Measurements from ENCODE around the gene CPO.
"Not testable (repeated sequence)": the region's sequence is repeated elsewhere in the genome, so short reads cannot be mapped to it uniquely, and the experiment has no call there.

CPO gene, protein sequence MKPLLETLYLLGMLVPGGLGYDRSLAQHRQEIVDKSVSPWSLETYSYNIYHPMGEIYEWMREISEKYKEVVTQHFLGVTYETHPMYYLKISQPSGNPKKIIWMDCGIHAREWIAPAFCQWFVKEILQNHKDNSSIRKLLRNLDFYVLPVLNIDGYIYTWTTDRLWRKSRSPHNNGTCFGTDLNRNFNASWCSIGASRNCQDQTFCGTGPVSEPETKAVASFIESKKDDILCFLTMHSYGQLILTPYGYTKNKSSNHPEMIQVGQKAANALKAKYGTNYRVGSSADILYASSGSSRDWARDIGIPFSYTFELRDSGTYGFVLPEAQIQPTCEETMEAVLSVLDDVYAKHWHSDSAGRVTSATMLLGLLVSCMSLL

DNA sequence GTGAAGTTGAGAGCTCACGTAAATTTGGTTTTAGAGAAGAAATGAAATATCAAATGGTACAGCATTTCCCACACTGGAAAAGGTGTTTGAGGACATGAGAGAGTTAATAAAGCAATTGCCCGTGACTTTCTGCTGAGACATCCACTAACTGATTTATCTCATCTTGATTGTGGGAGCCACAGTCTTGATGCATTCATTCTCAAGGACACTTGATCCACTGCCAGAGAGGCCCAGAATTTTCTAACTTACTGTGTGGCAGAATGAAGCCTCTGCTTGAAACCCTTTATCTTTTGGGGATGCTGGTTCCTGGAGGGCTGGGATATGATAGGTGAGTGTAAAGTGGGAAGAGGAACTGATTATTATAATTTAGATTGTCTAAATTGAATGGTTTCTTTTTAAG lies at the start of gene CPO:
Gene CPO, plus strand, starts transcription at position 179 of the 400 bp plus-strand sequence. Its CDS starts 82 bp downstream, at position 261.
- DNase-seq (ENCODE audit: low spot score), result no peak

DNA sequence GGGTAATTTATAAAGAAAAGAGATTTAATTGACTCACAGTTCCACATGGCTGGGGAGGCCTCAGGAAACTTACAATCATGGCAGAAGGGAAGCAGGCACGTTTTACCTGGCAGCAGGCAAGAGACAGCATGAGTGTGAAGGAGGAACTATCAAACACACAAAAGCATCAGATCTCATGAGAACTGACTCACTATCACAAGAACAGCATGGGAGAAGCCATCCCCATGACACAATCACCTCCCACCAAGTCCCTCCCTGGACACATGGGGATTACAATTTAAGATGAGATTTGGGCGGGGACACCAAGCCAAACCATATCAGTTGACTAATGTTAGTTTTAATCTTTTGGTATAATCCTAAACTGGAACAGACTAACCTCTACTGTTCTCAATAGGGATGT lies 49.1 kb upstream of the CPO start:
- DNase-seq (ENCODE audit: low spot score), result no peak

DNA sequence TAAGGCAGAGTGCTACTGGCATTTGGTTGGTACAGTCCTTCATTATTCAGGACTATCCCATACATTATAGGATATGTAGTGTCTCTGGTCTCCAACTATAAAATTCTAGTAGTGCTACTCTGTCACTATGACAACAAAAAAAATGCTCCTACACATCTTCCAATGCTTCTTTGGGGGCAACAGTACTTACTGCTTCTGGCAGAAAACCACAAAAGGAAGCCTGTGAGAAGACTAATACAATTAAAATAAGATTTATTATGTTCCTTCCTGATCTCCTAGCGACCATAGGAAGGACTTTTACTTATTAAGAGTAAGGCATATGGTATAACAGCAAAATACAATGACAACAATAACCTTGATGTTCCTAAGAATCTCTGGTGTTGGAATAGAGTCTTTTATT lies 48.4 kb upstream of the CPO start:
- no peak for DNase-seq (ENCODE audit: low spot score)

DNA sequence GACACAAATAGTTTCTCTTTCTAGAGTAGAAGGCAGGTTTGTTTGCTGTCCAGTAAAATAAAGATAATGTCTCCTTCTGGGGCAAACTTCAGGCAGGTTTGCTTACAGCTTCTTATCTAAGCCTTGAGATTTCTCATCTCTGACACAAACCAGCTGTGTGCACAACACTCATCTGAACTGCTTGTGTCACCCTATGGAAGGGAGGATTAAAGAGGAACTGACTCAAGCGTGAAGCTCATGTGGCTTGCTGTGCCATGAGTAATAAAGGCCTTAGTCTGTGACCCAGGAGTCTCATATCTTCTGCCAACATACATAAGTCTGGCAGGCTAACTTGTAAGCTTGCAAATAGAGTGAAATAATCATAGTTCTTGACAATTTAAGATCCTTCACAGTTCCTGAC lies 24.2 kb upstream of the CPO start:
- DNase-seq (ENCODE audit: low spot score), result no peak

DNA sequence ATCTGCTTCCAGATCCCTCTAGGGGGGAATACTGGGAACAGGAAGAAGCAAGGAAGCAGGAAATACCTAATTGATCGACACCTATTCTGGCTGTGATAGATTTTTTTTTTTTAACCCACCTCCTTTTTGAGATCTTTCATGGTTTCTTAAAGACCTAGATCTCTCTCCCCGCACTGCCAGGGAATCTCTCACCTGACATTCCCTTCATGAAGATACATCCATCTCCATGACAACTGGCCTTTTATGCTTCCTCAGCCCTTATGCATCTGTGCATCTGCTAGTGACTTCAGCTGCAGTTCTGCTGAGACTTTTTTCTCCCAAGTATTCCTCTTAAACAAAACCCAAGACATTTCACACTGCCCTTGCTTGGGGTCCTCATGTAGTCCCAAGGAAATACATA lies 21.1 kb upstream of the CPO start:
- DNase-seq (ENCODE audit: low spot score), result no peak

DNA sequence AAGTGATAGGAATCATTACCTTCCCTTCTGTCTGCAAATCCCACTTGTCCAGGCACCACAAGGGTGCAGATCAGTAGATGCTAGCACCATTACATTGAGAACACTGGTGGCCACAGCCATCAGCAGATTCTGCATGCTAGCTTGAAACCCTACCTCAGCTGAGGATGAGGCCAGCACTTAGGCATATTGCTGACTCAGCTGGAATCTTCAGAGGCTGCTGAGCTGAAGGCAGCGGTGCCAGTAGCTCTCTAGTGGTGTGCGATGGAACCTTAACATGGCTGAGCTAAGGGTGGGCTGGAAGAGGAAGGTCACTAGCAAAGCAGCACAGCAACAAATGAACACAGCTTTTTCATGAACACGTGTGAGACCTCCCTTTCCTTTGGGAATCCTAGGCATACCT lies 19.0 kb upstream of the CPO start:
- no peak for DNase-seq (ENCODE audit: low spot score)

DNA sequence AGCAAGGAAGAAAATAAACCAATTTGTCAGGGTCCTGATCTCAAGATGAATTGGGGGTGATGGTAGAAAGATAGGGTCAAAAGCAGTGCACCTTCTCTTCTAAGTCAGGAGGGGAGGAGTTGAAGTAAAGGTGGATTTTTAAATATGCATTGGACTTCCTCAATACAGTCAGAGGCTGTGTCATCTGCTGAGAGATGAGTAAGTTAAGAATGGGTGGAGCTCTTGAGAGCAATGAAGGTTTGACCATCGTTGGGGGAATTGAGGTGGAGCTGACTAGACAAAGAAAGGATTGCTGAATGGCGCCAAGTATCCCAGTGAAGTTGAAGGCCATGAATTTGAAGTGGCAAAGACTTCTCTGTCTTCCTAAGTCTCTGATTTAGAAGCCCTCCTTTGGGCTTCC lies 18.4 kb upstream of the CPO start:
- no peak for DNase-seq (ENCODE audit: low spot score)

DNA sequence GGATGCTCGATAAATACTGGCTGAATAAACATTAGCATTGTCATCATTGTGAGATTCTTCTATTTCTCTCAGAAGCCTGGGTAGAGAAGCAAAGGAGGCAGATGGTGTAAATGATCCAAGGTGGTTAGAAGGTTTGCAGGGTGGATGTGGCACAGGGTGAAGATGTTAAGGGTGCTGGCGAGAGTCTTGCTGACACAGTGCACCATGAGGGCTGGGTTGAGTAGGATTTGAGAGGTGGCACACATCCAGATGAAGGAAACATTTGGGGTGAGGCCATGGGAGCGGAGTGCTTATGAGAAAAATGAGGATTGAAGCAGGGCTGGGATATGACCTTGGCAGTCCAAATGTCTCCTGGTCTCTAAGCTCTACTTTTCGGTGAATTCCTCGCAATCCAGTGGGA lies 17.8 kb upstream of the CPO start:
- no peak for DNase-seq (ENCODE audit: low spot score)

DNA sequence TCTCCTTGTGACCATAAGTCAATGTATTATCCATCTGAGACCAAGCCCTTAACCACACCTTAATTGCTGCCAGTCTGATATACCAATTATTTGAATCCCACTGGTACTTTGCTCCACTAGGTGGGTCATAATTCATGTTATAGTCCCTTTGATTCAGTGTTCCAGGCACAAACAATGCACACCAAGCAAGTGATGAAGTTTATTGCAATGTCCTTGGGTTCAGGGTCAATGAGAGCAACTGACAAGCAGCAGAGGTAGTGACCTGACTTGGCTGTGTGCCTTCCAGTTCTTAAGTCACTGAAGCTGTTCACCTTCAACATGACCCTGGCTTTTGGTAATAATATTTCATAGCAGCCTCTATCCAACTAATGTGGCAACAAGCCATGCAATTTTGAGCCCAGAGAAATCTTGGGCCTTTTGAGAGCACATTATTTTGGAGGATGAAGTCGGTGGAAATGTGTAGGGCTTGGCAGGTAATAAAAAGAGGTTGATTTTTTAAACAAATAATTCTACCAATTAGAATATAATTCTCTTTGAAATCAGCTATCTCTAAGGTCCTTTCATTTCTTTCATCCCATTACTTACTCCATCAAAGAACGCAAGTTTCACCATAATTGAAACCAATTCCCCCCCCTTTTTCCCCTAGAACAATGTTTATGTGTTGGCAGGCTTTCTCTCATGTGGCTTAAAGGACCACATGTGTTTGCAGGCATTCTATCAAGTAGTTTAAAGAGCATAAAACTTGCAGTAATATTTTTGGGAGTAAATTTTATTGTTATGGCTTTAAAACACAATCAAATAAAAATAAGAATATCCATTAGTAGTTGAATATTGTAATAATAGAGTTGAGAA lies 3.1 kb upstream of the CPO start:
- DNase-seq (ENCODE audit: low spot score), result no peak

DNA sequence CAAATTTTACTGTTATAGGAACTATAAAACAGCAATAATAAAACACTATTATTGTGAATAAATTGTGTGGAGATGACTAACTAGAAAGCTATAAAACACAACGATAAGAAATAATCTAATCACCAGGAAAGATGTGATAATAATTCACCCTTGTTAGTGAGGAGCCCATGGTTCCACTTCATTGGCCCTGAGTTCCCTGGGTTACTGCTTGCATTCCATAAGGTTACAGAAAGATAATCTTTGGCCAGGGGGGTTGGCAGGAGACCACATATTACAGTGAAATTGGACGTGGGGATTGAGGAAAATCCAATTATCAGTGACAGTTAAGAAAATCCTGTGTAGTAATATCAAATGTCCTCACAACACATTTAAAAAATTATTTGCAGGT lies 2.5 kb upstream of the CPO start:
- no peak for DNase-seq (ENCODE audit: low spot score)

DNA sequence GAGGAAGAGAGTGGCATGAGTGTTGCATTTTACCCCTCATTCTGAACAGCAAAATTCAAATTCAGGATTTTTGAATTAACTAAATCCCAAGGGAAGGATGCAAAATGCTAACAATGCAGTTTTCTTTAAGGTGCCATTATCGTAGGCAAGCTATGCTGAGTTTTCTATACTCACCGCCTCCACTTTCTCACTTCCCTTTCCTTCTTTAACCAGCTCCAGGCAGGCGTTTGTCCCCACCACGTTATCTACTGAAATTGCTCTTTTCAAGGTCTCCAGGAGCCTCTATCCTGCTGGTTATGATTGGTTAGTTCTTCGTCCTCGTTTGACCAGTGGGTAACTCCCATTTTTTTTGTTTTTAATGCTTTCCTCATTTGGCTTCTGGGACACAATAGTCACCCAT lies 1.8 kb upstream of the CPO start:
- DNase-seq (ENCODE audit: low spot score), result no peak

DNA sequence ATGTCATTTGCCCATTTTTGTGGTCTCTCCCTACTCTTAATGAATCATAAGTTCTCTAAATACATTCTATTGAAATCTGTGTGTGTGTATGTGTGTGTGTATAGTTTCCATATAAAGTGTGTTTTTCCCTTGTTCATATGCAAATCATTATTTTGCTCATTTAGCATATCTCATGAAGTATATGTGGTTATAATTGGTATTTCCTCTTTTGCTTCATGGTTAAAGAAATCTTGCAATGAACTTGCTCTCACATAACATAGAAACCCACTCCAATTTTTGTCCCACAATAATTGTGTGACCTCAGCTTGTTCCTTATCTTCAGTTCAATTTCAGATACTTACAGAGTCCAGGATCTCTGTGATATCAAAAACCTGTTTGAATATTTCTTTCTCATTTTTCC lies 1.2 kb downstream of the CPO start:
- no peak for DNase-seq (ENCODE audit: low spot score)

DNA sequence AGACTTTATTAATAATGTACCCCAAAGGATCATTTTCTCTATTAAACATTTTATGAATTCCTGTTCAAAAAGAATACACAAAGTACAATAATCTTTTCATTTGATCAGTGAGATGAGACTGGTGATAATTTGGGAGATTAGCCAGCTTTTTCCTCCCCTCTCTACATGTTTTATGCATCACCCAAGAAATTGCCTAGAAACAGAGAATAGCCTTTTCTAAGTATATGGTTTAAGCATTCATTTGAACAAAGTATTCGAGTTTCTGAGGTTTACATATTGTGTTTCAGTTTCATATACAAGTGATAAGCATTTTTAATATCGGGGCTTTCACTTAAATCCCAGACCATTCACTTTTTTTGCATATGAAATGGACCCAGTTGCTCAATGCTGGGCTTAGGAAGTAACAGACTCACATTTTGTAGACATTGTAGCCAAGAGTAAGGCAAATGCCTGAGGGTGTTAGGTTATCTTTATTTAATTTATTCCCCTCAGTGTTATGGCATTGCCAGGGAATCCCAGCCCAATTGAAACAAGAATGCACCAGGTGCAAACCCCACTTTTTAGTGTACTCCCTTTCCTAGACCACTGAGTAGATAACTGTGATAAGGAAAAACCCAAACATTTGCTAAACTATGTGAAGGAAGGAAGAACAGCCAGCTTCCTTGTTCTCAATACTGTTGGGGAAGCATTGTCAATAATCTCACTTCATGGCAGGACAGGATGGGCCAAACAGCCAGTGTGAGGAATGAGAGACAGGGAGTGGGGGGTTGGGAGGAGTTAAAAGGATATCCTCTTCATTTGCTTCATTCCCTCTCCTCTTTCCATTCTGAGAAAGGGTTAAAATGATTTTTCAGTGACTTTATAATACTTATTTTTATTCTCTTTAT lies 3.5 kb downstream of the CPO start:
- no peak for DNase-seq (ENCODE audit: low spot score)

DNA sequence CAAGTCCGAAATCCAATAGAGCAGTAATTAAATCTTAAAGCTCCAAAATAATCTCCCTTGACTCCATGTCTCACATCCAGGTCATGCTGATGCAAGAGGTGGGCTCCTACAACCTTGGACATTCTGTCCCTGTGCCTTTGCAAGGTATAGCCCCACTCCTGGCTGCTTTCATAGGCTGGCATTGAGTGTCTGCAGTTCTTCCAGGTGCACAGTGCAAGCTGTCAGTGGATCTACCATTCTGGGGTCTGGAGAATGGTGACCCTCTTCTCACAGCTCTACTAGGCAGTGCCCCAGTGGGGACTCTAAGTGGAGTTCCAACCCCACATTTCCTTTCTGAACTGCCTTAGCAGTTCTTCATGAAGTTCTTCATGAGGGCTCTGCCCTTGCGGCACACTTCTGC lies 14.1 kb downstream of the CPO start:
- not testable (repeated sequence) for DNase-seq (ENCODE audit: low spot score)

DNA sequence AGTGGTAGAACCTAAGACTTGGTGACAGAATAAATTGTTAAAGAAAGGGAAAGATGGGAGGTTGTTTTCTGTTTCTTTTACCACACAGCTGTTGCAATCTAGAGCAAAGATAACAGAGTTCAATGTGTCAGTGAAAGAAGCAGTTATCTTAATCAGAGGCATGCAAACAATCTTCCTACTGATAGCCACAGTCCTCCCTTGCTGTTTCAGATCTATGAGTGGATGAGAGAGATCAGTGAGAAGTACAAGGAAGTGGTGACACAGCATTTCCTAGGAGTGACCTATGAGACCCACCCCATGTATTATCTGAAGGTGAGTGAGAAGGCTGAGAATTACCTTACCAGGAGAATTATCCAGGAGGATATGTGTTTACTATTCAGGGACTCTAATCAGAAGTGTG lies 15.9 kb downstream of the CPO start:
- DNase-seq (ENCODE audit: low spot score), result no peak

DNA sequence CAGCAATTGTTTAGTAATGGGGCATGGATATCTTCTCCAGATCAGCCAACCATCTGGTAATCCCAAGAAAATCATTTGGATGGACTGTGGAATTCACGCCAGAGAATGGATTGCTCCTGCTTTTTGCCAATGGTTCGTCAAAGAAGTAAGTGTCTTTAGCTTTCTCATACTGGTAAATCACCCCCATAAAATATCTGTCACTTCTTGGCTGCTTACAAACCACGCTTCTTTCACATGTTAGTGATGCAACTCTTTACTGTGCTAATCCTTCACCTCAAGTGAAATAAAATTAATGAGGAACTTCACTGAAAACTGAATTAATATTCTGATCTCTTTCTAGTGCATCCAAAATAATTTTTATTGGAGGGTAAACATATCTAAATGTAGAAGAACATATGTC lies 18.9 kb downstream of the CPO start:
- no peak for DNase-seq (ENCODE audit: low spot score)

DNA sequence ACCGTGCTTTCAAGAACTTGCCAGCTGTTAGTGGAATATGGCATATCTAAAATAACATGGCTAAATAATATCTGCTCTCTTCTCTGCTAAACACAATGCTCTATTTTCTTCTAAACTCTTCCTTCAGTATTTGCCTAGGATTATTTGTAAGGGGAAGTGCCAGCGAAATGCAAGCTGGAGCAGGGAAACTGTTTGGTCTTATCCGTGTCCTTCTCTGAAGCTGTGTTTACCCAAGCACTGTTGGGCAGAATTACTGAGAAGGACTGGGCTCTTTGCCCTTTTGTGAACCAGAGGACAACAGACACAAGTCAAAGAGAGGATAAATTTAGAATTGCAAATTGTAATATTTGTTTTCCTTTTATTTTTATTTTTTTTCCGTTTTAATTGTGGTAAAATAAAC lies 23.6 kb downstream of the CPO start:
- DNase-seq (ENCODE audit: low spot score), result no peak

DNA sequence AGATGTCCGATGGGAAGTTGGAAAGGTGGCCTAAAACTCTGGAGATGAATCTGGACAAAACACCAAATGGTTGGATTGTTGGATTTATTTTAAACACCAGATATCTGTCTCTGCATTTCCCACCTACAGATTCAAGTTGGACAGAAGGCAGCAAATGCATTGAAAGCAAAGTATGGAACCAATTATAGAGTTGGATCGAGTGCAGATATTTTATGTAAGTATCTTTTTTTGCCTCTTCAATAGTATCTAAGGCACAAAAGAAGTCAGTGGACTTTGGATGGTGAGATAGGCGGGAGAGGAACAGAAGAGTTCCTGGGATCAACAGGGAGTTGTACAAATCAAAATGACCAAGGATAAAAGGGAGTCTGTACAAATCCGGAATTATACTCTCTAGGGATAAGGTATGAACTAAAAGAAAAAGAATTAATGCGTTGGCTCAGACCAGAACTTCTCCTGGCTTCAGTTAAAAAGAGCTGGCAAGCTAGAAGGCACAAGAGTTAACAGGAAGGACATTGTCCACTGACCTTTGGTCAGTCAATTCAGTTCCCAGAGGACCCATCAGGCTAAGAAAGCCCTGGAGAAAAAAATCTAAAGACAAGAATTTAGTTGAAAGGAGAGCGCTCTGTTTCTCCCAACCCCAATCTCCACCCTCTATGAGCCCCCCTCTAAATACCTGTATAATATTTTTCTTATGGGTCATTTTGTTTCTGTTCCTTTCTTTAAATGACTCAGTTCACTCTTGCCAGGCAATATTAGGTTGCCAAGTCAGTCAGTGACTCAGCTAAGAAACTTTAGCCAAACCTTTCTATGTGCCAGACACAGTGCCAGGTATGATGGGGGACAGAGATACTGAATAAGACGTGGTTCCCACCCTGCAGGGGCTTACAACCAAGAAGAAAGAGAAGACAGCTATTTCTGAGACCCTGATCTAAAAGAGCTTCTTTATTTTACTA lies 29.1 kb downstream of the CPO start:
- no peak for DNase-seq (ENCODE audit: low spot score)

DNA sequence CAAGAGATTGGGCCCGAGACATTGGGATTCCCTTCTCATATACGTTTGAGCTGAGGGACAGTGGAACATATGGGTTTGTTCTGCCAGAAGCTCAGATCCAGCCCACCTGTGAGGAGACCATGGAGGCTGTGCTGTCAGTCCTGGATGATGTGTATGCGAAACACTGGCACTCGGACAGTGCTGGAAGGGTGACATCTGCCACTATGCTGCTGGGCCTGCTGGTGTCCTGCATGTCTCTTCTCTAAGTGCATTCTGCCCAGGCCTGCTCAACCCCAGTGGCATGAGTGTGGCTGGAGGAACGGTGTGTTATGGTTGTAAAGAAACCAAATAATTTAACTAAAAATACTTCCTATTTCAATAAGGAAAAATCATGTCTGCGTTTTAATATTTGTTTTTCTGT lies 29.9 kb downstream of the CPO start:
- DNase-seq (ENCODE audit: low spot score), result no peak

DNA sequence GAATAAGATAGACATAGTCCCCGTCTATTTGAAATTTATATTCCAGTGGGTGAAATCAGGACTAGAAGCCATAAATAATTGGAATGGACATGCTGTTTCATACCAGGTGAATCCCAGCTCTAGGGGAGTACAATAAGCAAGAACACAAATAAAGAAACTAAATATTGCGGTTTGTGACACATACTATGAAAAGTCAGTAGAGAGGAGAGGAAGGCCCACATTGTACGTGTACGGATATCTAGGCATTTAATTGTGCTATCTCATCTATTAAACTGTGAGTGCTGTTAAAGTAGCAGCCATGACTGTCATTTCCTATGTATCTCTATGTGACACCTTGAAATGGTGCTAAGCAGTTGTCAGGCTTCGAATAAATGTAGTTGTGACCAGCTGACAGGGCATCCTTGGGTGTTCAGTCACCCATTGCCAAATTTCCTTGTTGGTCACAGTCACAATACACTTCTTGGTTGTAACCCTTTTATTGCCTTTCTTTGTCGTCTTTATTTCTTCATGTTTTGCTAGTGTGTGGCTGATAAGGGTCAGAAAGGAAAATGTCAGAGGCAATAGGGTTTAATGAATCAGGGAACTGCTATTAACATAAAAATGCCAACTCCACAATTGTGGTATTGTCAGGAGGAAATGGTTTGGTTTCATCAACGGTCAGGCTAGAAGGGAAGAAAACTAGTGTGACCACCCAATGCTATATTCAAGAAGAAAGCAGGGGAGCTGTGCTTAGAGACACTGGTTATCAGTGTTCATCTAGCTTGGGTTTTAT lies 31.5 kb downstream of the CPO start:
- no peak for DNase-seq (ENCODE audit: low spot score)

DNA sequence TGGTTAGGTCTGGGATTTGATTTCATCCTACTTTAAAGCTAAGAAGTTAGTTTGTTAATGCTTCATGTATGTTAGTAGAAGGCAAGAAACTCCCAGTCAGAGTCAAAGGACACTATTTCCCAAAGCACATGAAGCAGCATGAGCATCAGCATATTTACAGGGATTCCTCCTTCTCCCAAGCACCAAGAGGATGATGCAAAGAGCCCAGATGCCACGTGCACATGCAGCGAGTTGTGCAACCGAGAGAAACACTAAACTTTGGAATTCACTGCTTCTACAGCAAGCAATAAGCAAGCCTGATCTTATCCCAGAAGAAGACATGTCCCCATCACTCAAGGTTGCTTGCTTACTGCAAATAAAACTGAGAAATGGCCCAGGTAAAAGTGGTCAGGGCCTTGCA lies 32.5 kb downstream of the CPO start:
- no peak for DNase-seq (ENCODE audit: low spot score)
